ENCODE results near the gene MCMBP.
A peak's percentile ranks its signal among the peaks of the same experiment; 100 is the strongest.

Gene MCMBP, protein sequence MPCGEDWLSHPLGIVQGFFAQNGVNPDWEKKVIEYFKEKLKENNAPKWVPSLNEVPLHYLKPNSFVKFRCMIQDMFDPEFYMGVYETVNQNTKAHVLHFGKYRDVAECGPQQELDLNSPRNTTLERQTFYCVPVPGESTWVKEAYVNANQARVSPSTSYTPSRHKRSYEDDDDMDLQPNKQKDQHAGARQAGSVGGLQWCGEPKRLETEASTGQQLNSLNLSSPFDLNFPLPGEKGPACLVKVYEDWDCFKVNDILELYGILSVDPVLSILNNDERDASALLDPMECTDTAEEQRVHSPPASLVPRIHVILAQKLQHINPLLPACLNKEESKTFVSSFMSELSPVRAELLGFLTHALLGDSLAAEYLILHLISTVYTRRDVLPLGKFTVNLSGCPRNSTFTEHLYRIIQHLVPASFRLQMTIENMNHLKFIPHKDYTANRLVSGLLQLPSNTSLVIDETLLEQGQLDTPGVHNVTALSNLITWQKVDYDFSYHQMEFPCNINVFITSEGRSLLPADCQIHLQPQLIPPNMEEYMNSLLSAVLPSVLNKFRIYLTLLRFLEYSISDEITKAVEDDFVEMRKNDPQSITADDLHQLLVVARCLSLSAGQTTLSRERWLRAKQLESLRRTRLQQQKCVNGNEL

GRCh38 chr10:119872610-119872859 is at the start of gene MCMBP:
MCMBP (minus strand) TSS chr10:119872843; CDS start chr10:119872584, 259 bp downstream.
- Histone ChIP-seq H3K4me3 (ENCODE audit: severe bottlenecking) (peak within 1 kb of the TSS; percentile 99), H3K36me3 (ENCODE audit: low read depth) (peaks cover 1% of the 10 kb centered on the region; the same call in 1 of the 2 replicates), H3K27ac (ENCODE audit: poor library complexity, severe bottlenecking) (peak within 1 kb of the TSS; percentile 77), H3K4me1 (ENCODE audit: insufficient read depth, poor library complexity, severe bottlenecking) (no peaks in the 10 kb centered on the region), H3K9me3 (ENCODE audit: severe bottlenecking) (no peaks in the 10 kb centered on the region), H3K27me3 (ENCODE audit: insufficient read depth, poor library complexity, severe bottlenecking) (no peaks in the 10 kb centered on the region)
- ATAC-seq (ENCODE audit: low read depth) (no peak), DNase-seq (ENCODE audit: low spot score) (no peak)
- TF ChIP-seq, protein P1, sequence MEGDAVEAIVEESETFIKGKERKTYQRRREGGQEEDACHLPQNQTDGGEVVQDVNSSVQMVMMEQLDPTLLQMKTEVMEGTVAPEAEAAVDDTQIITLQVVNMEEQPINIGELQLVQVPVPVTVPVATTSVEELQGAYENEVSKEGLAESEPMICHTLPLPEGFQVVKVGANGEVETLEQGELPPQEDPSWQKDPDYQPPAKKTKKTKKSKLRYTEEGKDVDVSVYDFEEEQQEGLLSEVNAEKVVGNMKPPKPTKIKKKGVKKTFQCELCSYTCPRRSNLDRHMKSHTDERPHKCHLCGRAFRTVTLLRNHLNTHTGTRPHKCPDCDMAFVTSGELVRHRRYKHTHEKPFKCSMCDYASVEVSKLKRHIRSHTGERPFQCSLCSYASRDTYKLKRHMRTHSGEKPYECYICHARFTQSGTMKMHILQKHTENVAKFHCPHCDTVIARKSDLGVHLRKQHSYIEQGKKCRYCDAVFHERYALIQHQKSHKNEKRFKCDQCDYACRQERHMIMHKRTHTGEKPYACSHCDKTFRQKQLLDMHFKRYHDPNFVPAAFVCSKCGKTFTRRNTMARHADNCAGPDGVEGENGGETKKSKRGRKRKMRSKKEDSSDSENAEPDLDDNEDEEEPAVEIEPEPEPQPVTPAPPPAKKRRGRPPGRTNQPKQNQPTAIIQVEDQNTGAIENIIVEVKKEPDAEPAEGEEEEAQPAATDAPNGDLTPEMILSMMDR (IDR thresholded peaks at IDR 0.05; ENCODE audit: poor library complexity, severe bottlenecking): no peak

DNA sequence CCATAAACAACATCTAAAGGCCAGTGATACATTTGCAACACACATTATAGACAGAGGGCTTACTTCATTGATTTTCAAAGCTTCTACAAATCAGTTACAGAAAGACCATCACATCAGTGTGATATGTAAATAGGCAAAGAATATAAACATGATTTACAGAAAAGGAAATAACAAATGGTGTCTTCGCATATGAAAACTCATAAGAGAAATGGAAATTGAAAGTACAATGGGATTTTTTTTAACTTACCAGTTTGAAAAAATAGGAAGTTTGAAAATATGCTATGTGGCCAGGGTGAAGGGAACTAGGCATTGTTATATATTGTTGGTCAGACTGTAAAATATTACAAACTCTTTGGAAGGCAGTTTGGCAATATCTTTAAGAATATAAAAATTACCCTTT is 47.2 kb upstream of the MCMBP start:
- ATAC-seq (ENCODE audit: low read depth) (no peak), DNase-seq (ENCODE audit: low spot score) (no peak)
- Histone ChIP-seq H3K4me3 (ENCODE audit: severe bottlenecking) (no peak overlapping the region), H3K27ac (ENCODE audit: poor library complexity, severe bottlenecking) (no peak overlapping the region), H3K4me1 (ENCODE audit: insufficient read depth, poor library complexity, severe bottlenecking) (no peaks in the 10 kb centered on the region), H3K9me3 (ENCODE audit: severe bottlenecking) (no peaks in the 10 kb centered on the region), H3K27me3 (ENCODE audit: insufficient read depth, poor library complexity, severe bottlenecking) (no peaks in the 10 kb centered on the region), H3K36me3 (ENCODE audit: low read depth) (peaks cover 95% of the 10 kb centered on the region)
- TF ChIP-seq, protein P1 (IDR thresholded peaks at IDR 0.05; ENCODE audit: poor library complexity, severe bottlenecking): no peak

DNA sequence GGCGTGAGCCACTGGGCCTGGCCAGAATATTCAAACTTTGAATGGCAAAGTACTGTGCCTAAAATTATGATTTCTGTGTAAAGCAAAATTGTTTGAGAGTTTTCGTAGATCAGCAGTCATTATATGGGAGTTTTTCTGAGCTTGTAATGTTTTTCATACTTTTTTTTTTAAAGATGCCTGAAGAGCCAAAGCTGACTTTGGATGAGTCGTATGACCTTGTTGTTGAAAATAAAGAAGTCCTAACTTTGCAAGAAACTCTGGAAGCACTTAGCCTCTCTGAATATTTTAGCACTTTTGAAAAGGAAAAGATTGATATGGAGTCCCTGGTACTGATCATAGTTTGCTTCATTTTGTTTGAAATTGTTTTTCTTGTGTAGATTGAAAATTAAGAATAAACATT is 46.6 kb upstream of the MCMBP start:
- DNase-seq (ENCODE audit: low spot score): no peak
- H3K36me3 ChIP-seq (ENCODE audit: low read depth): peaks cover 95% of the 10 kb centered on the region

GRCh38 chr10:119917777-119918176 is 45.1 kb upstream of the MCMBP start:
- DNase-seq (ENCODE audit: low spot score): no peak
- peaks cover 95% of the 10 kb centered on the region for H3K36me3 ChIP-seq (ENCODE audit: low read depth)

More for the DNA sequence above, 46.6 kb upstream of the MCMBP start:
- Histone ChIP-seq H3K9me3 (ENCODE audit: severe bottlenecking) (no peaks in the 10 kb centered on the region), H3K27ac (ENCODE audit: poor library complexity, severe bottlenecking) (no peak overlapping the region), H3K4me1 (ENCODE audit: insufficient read depth, poor library complexity, severe bottlenecking) (no peaks in the 10 kb centered on the region), H3K4me3 (ENCODE audit: severe bottlenecking) (no peak overlapping the region), H3K27me3 (ENCODE audit: insufficient read depth, poor library complexity, severe bottlenecking) (no peaks in the 10 kb centered on the region)
- TF ChIP-seq, protein P1 (IDR thresholded peaks at IDR 0.05; ENCODE audit: poor library complexity, severe bottlenecking): no peak
- ATAC-seq (ENCODE audit: low read depth): no peak

More at GRCh38 chr10:119917777-119918176, 45.1 kb upstream of the MCMBP start:
- TF ChIP-seq, protein P1 (IDR thresholded peaks at IDR 0.05; ENCODE audit: poor library complexity, severe bottlenecking): peak; percentile 21
- Histone ChIP-seq H3K4me3 (ENCODE audit: severe bottlenecking) (no peak overlapping the region), H3K27me3 (ENCODE audit: insufficient read depth, poor library complexity, severe bottlenecking) (no peaks in the 10 kb centered on the region), H3K4me1 (ENCODE audit: insufficient read depth, poor library complexity, severe bottlenecking) (no peaks in the 10 kb centered on the region), H3K9me3 (ENCODE audit: severe bottlenecking) (no peaks in the 10 kb centered on the region), H3K27ac (ENCODE audit: poor library complexity, severe bottlenecking) (no peak overlapping the region)
- no peak for ATAC-seq (ENCODE audit: low read depth)
